Right cardiac atrium (tissue), 5 donors: ENCODE data around the gene GATD1. TPM values are rescaled to one million over a fixed set of nuclear protein-coding genes. Genes with fewer than 3 reads are reported as not detected.

Experiments
- ATAC-seq, 2 donors: fragments of 200-7000 bp; cut with Tn5 transposase; one replicate each; pipeline versions ENCODE4 v1.8.0 to v1.9.1; 2020; ENCODE audit warnings: moderate library complexity in 2 of 2, mild to moderate bottlenecking in 1 of 2
- DNase-seq, 3 donors: peaks; one replicate each; pipeline ENCODE4 v3.0.0-alpha.2; 2020
- H3K27ac ChIP-seq: one replicate; pipeline ENCODE4 v1.5.1; 2013; ENCODE audit warnings: mild to moderate bottlenecking, low read length, control low read depth, moderate library complexity
- H3K27me3 ChIP-seq: one replicate; pipeline ENCODE4 v1.6.1; 2013; ENCODE audit not compliant: control insufficient read depth, insufficient read depth
- H3K4me1 ChIP-seq: one replicate; pipeline ENCODE4 v1.6.1; 2013; ENCODE audit warnings: low read length; ENCODE audit not compliant: control insufficient read depth, insufficient read depth
- H3K4me3 ChIP-seq: one replicate; pipeline ENCODE4 v1.5.1; 2013; ENCODE audit warnings: low read length, control low read depth
- H3K9me3 ChIP-seq: one replicate; pipeline ENCODE4 v1.6.1; 2013; ENCODE audit warnings: low read length; ENCODE audit not compliant: control insufficient read depth
- WGBS: extraction: QIAGEN DNeasy Blood & Tissue Kit; methylation state at CpG from one replicate; pipeline ENCODE4 v1.1.7; 2013; 5-methylcytosine and 5-hydroxymethylcytosine counted together
- intact Hi-C, 4 donors: fragments of 100-400 bp; cut with DNase I; formaldehyde crosslinking; loops; one replicate each; pipeline versions ENCODE4 v1.11.0 to v1.14.0; 2022 to 2023
- long read RNA-seq, 4 donors: library from polyadenylated mRNA; unstranded; transcript quantifications; one replicate each; pipeline ENCODE4 v2.0.0, GENCODE V29; 2020 to 2021
- polyA plus RNA-seq: library from polyadenylated mRNA; stranded (reverse); fragments of 200-250 nt; gene quantifications from one replicate; pipeline ENCODE4 v1.2.3, GENCODE V29; 2013
- total RNA-seq, 4 donors: library from RNA; stranded (reverse); fragmentation: NEBNext Ultra II Directional; extraction: Animal tissue kit (Norgen Biotek cat#: 25700); gene quantifications; one replicate each; pipeline ENCODE4 v1.2.1, GENCODE V29; 2021
- donor health status: healthy with polysubstance abuse.
- donor health status: DM: no; HTN: yes; CAD: no.
- donor health status: DM: no; HTN: no; CAD: no.
- donor health status: DM: no; HTN: yes; CAD: no; lungs with severe emphysema.
- donor health status: DM: yes; HTN: yes; CAD: no.

Gene GATD1, protein sequence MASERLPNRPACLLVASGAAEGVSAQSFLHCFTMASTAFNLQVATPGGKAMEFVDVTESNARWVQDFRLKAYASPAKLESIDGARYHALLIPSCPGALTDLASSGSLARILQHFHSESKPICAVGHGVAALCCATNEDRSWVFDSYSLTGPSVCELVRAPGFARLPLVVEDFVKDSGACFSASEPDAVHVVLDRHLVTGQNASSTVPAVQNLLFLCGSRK
- total RNA-seq (10 to 100 TPM; 30.0 to 34.5 (median 30.8) TPM), polyA plus RNA-seq (26.7 TPM)
- long read RNA-seq, donor 1, partial matches to known transcripts = 2 of 4 reads
- long read RNA-seq, donor 1, other reads (novel, unspliced or antisense) = 2 of 4 reads
- long read RNA-seq, donor 2, full-length matches to known transcripts = 1 of 7 reads
- long read RNA-seq, donor 2, partial matches to known transcripts = 0 of 7 reads
- long read RNA-seq, donor 2, other reads (novel, unspliced or antisense) = 6 of 7 reads
- long read RNA-seq, donor 3, full-length matches to known transcripts = 6 of 21 reads
- long read RNA-seq, donor 3, partial matches to known transcripts = 4 of 21 reads
- long read RNA-seq, donor 3, other reads (novel, unspliced or antisense) = 11 of 21 reads
- long read RNA-seq, donor 4, partial matches to known transcripts = 0 of 8 reads
- long read RNA-seq, donor 4, other reads (novel, unspliced or antisense) = 8 of 8 reads

DNA sequence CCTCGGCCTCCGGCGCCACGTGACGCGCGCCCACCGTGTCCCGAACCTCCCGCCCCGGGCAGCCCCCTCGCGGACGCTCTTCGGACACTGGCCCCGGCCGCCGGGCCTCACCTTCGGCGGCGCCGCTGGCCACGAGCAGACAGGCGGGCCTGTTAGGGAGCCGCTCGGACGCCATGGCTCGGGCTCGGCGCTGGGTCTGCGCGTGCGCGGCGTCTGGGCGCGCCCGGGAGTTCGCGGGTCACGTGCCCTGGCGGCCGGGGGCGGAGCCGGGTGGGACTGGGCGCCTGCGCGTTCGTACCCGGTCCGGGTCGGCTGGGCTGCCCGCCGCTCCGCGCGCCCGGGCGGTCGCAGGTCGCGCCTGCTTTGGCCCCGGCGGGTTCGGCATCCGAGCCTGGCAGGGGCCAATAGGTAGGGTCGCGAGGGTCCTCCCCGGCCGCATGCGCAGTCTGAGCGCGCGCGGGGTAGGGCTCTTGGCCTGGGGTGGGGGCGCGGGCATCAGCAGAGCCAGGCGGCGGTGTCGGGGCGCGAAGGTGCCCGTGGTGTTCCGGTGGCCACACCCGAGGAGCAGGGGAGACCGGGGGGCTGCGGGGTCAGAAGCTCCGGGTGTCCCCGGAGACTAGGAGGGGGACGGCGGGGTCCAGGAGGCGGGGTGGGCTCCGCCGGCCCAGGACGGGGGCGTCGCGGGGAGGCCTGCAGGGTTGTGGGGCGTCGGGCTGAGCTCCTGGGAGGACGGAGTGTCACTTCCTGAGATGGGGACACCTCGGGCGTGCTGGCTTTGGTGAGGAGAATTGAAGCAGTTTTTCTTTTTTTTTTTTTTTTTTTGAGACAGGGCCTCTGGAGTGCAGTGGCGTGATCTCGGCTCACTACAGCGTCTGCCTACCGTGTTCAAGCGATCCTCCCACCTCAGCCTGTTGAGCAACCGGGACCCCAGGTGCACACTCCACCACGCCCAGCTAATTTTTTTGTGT lies at the start of gene GATD1:
GATD1 (minus strand) TSS at position 200 of the 968 bp plus-strand sequence; CDS start at position 175, 25 bp downstream.
- intact Hi-C loops = no loop called here
- H3K27ac ChIP-seq = peak within 1 kb of the TSS; percentile 60
- H3K4me3 ChIP-seq = peak within 1 kb of the TSS; percentile 67
- peaks cover 9% of the 10 kb centered on the region for H3K4me1 ChIP-seq
- no peaks in the 10 kb centered on the region for H3K27me3 ChIP-seq
- peak; percentile 94 to 98 (median 98) for DNase-seq
- ATAC-seq = peak; percentile 88 to 89
- H3K9me3 ChIP-seq = no peaks in the 10 kb centered on the region
- 1% methylated on average over 110 of the region's 110 CpGs for WGBS

DNA sequence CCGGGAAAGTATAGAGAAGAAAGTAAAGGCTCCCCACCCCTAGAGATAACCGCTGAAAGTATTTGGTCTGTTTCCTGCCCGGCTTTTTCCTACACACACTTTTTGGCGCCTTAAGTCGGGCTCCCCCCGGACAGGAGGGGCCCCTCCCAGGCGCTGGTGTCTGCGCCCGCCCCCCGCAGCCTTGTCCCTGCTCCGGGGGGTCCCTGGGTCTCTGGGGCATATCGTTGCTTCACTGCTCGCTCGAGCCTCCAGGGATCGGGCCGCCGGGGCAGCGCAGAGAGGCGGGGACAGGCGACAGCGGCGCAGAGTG lies 49.5 kb upstream of the GATD1 start:
- intact Hi-C loops = no loop called here
- peak in 1 of 3 donors; percentile 76 for DNase-seq
- Histone ChIP-seq H3K27me3 (no peaks in the 10 kb centered on the region), H3K9me3 (no peaks in the 10 kb centered on the region), H3K4me1 (peaks cover 3% of the 10 kb centered on the region), H3K27ac (peak overlapping the region; percentile 38), H3K4me3 (peak overlapping the region; percentile 33)
- WGBS = 1% methylated on average over 22 of the region's 22 CpGs
- ATAC-seq = no peak

DNA sequence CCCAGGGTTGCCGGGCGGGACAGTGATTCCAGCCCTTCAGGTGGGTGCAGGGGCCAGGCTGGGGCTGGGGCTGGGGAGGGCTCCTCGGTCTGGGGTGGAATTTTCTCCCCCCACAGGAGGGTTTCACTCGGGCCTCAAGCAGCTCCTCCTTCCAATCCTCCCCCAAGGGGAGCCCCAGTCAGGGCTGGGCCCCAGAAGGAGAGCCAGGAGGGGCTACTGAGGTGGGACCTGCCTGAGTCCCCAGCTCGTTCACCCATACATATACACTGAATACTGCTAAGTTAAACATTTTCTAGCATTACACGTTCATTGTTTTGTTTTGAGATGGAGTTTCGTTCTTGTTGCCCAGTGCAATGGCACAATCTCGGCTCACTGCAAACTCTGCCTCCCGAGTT lies 48.9 kb upstream of the GATD1 start:
- Histone ChIP-seq H3K27me3 (no peaks in the 10 kb centered on the region), H3K27ac (no peak overlapping the region), H3K4me3 (no peak overlapping the region), H3K9me3 (no peaks in the 10 kb centered on the region), H3K4me1 (peaks cover 3% of the 10 kb centered on the region)
- intact Hi-C loops = no loop called here
- no peak for ATAC-seq
- WGBS = 78% methylated on average over 9 of the region's 9 CpGs
- DNase-seq = no peak

DNA sequence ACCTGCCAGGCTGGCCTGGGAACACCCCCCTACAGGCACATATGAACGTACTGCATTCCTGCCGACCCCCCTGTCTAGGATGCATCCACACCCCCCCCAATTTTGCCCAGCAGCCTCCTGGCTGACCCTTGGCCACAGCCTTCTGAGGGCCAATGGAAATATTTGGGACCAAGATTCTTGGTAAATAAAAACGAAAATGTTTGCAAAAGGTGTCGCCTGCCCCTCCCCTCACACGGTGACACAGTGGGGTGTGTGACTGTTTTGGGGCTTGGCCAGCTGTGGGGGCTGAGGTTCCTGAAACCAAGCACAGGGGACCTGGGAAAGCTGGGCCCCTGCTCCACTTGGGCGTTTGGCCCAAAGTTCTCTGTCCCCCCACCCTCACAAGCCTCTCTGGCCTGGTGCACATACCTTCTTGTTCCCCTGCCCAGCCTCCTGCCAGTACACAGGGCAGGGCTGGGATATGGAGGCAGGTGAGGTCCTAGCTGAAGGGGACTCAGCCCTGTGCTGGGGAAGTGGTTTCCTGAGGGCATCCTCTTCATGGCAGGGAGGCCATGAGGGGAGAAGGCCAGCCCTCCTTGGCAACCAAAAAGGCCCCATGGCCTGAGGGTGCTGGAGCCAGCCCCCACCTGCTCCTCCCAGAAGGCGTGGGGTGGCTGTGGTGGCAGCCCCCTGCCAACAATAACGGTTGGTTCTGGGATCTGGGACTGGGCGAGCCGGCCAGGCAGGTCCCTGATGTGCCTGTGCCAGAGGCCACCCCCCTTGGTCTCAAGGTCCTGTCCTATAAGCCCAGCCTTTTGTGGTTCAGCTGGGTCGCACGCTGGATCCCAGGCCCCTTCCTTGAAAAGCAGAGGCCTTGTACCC lies 48.3 kb upstream of the GATD1 start:
- H3K4me1 ChIP-seq = peaks cover 8% of the 10 kb centered on the region
- no peak overlapping the region for H3K27ac ChIP-seq
- WGBS = 78% methylated on average over 12 of the region's 12 CpGs
- intact Hi-C loops = no loop called here
- H3K4me3 ChIP-seq = no peak overlapping the region
- H3K9me3 ChIP-seq = no peaks in the 10 kb centered on the region
- no peaks in the 10 kb centered on the region for H3K27me3 ChIP-seq
- ATAC-seq (no peak), DNase-seq (no peak)

DNA sequence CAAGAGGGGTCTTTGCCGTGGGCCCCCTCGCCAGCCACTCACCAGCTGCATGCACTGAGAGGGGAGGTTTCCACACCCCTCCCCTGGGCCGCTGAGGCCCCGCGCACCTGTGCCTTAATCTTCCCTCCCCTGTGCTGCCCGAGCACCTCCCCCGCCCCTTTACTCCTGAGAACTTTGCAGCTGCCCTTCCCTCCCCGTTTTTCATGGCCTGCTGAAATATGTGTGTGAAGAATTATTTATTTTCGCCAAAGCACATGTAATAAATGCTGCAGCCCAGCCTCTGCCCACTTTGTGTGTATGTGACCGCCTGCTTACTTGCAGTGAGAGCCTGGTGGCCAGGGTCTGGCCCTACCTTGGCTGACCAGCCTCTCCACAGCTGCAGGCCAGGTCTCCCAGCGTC lies 47.7 kb upstream of the GATD1 start:
- no peak for ATAC-seq
- Histone ChIP-seq H3K27me3 (no peaks in the 10 kb centered on the region), H3K9me3 (no peaks in the 10 kb centered on the region), H3K27ac (no peak overlapping the region), H3K4me1 (peaks cover 10% of the 10 kb centered on the region), H3K4me3 (no peak overlapping the region)
- intact Hi-C loops = no loop called here
- DNase-seq = no peak
- WGBS = 87% methylated on average over 11 of the region's 11 CpGs

DNA sequence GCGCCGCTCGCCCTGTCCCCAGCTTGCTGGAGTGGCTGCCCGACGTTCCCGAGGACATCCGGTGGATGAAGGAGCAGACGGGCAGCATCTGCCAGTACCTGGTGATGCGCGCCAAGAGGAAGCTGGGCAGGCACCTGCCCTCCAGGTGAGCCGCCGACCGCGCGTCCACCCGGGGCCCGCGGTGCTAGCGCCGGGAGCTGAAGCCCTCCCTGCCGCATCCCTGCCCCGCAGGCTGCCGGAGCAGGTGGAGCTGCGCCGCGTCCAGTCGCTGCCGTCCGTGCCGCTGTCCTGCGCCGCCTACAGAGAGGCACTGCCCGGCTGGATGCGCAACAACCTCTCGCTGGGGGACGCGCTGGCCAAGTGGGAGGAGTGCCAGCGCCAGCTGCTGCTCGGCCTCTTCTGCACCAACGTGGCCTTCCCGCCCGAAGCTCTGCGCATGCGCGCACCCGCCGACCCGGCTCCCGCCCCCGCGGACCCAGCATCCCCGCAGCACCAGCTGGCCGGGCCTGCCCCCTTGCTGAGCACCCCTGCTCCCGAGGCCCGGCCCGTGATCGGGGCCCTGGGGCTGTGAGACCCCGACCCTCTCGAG lies 47.1 kb upstream of the GATD1 start:
- DNase-seq = peak in 1 of 3 donors; percentile 66

DNA sequence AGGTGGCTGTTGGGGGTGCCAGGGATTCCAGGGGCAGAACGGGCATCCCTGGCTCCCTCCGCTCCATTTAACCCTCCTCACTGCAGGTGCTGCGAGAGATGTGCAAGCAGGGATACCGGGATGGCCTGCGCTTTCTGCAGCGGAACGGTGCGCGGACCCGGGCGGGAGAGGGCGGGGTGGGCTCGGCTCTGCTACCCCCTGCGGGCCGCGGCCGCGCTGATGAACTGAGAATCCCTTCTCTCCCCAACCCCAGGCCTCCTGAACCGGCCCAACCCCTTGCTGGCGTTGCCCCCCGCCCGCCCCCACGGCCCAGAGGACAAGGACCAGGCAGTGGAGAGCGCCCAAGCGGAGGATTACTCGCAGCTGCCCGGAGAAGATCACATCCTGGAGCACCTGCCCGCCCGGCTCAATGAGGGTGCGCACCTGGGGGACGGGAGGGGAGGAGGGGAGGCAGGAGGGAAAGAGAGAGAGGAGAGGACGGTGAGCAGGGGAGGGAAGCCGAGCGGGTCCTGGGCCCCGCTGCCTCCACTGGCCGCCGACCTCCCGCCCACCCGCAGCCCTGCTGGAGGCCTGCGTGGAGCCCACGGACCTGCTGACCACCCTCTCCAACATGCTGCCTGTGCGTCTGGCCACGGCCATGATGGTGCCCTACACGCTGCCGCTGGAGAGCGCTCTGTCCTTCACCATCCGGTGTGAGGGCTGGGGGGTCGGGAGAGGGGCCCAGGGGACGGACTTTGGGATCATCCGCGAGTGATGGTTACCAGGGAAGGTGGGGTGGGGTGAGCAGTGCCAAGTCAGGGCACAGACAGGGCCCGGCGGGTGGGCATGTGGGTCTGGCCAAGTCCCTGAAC lies 46.4 kb upstream of the GATD1 start:
- Histone ChIP-seq H3K4me3 (no peak overlapping the region), H3K4me1 (peaks cover 7% of the 10 kb centered on the region), H3K9me3 (no peaks in the 10 kb centered on the region), H3K27me3 (no peaks in the 10 kb centered on the region), H3K27ac (no peak overlapping the region)
- WGBS = 88% methylated on average over 53 of the region's 53 CpGs
- peak in 1 of 3 donors; percentile 62 for DNase-seq
- intact Hi-C loops = no loop called here
- ATAC-seq = no peak

More for the DNA sequence above, 47.1 kb upstream of the GATD1 start:
- intact Hi-C loops = no loop called here
- WGBS = 84% methylated on average over 59 of the region's 59 CpGs
- Histone ChIP-seq H3K9me3 (no peaks in the 10 kb centered on the region), H3K27me3 (no peaks in the 10 kb centered on the region), H3K4me3 (no peak overlapping the region), H3K27ac (no peak overlapping the region), H3K4me1 (peaks cover 7% of the 10 kb centered on the region)
- no peak for ATAC-seq

DNA sequence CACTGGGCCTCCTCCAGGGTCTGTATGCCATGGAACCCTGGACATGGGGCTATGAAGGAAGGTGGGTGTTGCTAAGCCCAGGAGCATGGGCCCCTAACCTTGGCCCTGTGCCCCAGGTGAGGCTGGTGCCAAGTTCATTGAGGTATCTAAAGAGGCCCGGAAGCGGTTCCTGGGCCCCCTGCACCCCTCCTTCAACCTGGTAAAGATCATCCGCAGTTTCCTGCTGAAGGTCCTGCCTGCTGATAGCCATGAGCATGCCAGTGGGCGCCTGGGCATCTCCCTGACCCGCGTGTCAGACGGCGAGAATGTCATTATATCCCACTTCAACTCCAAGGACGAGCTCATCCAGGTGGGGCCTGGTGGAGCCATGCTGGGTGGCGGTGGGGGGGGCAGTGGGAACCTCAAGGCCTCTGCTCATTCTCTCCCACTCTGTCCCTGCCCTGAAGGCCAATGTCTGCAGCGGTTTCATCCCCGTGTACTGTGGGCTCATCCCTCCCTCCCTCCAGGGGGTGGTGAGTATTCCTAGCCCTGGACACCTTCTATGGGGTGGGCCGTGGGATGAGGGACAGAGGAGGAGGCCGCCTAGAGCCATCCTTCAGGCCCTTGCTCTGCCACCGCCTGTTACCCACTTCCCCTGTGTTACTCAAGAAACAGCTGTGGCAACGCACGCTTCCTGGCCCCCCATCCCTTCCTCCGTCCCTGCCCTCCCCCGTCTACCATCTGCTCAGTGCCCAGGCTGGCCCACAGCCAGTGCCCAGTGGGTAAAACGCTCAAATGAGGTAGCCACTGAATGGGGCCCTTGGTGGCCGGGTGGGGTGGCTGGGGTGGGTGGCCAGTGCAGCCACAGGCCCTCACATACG lies 44.5 kb upstream of the GATD1 start:
- Histone ChIP-seq H3K4me1 (peaks cover 7% of the 10 kb centered on the region), H3K4me3 (no peak overlapping the region), H3K9me3 (no peaks in the 10 kb centered on the region), H3K27me3 (no peaks in the 10 kb centered on the region), H3K27ac (peak overlapping the region; percentile 44)
- ATAC-seq (no peak), DNase-seq (peak in 2 of 3 donors; percentile 76 to 77)
- 70% methylated on average over 22 of the region's 22 CpGs for WGBS
- intact Hi-C loops = no loop called here
